HCT116 (cell line): ENCODE data around the gene DPYD. TPM values are rescaled to one million over a fixed set of nuclear protein-coding genes. Genes with fewer than 3 reads are reported as not detected.

Experiments
- ATAC-seq: fragments of 200-7000 bp; cut with Tn5 transposase; 2 replicates; pipeline ENCODE4 v1.9.1; 2020; ENCODE audit warnings: mild to moderate bottlenecking, moderate library complexity
- BruUV-seq: library from RNA; stranded (reverse); fragments of 400-500 nt; replicated peaks from 2 replicates; lab custom pipeline; 2021; lab: Mats Ljungman, UMichigan
- CTCF ChIA-PET: fragments of 300-600 bp; sonication (Branson Sonifier 250); formaldehyde crosslinking; loops from one replicate; lab custom pipeline; 2021; ENCODE audit warnings: antibody characterized with exemption; lab: Charles Lee
- POLR2A ChIA-PET: fragments of 300-600, 350-600 bp; sonication (Branson Sonifier 250); formaldehyde crosslinking; loops from one replicate; lab custom pipeline; 2021; ENCODE audit warnings: antibody characterized with exemption; lab: Charles Lee
- RAD21 ChIA-PET, 2 experiments: fragments of 300-600 bp; sonication (Branson Sonifier 250); formaldehyde crosslinking; loops; one replicate each; lab custom pipeline; 2023; ENCODE audit warnings: low total read pairs in 2 of 2; ENCODE audit not compliant: uncharacterized antibody in 2 of 2, unreplicated experiment in 2 of 2, low non-redundant PET in 1 of 2; lab: Charles Lee
- DNase-seq: peaks from one replicate; pipeline ENCODE4 v3.0.0-alpha.2; 2010; ENCODE audit warnings: low read depth, low spot score
- H2AFZ ChIP-seq: fragments of 200-600 bp; shearing (Covaris generic), sonication (generic); 2 replicates; pipeline ENCODE4 v1.6.1; 2017; ENCODE audit warnings: low read depth, mixed run types, mixed read lengths, antibody characterized with exemption, low read length; ENCODE audit not compliant: poor library complexity, severe bottlenecking
- H3K27ac ChIP-seq: 2 replicates; pipeline ENCODE4 v1.5.1; 2012; ENCODE audit warnings: low read depth, low read length
- H3K27me3 ChIP-seq: fragments of 200-600 bp; sonication (generic); 2 replicates; pipeline ENCODE4 v1.6.1; 2016; ENCODE audit warnings: mixed run types, low read length, mixed read lengths; ENCODE audit not compliant: insufficient read depth
- H3K36me3 ChIP-seq, 2 experiments: fragments of 200-500 bp in 1 of 2; fragments of 200-600 bp in 1 of 2; sonication (Bioruptor generic) in 1 of 2; sonication (generic) in 1 of 2; 2 replicates each; pipeline versions ENCODE4 v1.5.1 to v1.6.1; 2014 to 2016; ENCODE audit warnings: low read length in 2 of 2, inconsistent platforms in 1 of 2, mixed read lengths in 1 of 2, mixed run types in 1 of 2; ENCODE audit not compliant: insufficient read depth in 2 of 2, control insufficient read depth in 1 of 2
- H3K4me1 ChIP-seq, 2 experiments: fragments of 200-600 bp in 1 of 2; sonication (generic) in 1 of 2; 2 replicates each; pipeline versions ENCODE4 v1.5.1 to v1.6.1; 2012 to 2017; ENCODE audit warnings: low read length in 2 of 2, inconsistent platforms in 1 of 2, mild to moderate bottlenecking in 1 of 2, mixed read lengths in 1 of 2, mixed run types in 1 of 2, moderate library complexity in 1 of 2; ENCODE audit not compliant: insufficient read depth in 2 of 2, control insufficient read depth in 1 of 2
- H3K4me2 ChIP-seq: fragments of 200-600 bp; sonication (generic); 2 replicates; pipeline ENCODE4 v1.6.1; 2017; ENCODE audit warnings: mixed run types, low read length, mixed read lengths
- H3K4me3 ChIP-seq, 2 experiments: fragments of 200-600 bp in 1 of 2; sonication (generic) in 1 of 2; replicated peaks in 1 of 2; 2 replicates each; pipeline ENCODE4 v1.5.1; 2011 to 2016; ENCODE audit warnings: low read length in 2 of 2, control low read depth in 1 of 2, low read depth in 1 of 2, mild to moderate bottlenecking in 1 of 2, mixed read lengths in 1 of 2, mixed run types in 1 of 2
- H3K79me2 ChIP-seq: fragments of 200-600 bp; sonication (generic); 2 replicates; pipeline ENCODE4 v1.6.1; 2017; ENCODE audit warnings: mild to moderate bottlenecking, mixed run types, low read length, moderate library complexity, mixed read lengths; ENCODE audit not compliant: insufficient read depth
- H3K9ac ChIP-seq: fragments of 200-600 bp; sonication (generic); 2 replicates; pipeline ENCODE4 v1.6.1; 2016; ENCODE audit warnings: low read length, mixed read lengths
- H3K9me2 ChIP-seq: fragments of 200-600 bp; sonication (generic), shearing (Covaris generic); 2 replicates; pipeline ENCODE4 v1.6.1; 2017; ENCODE audit warnings: mixed run types, mild to moderate bottlenecking, moderate library complexity; ENCODE audit not compliant: insufficient read depth
- H3K9me3 ChIP-seq, 2 experiments: fragments of 200-500 bp in 1 of 2; fragments of 200-600 bp in 1 of 2; sonication (Bioruptor generic) in 1 of 2; sonication (generic) in 1 of 2; 2 replicates each; pipeline ENCODE4 v1.6.1; 2014 to 2017; ENCODE audit warnings: low read length in 2 of 2, mixed read lengths in 2 of 2, inconsistent platforms in 1 of 2, low read depth in 1 of 2, mild to moderate bottlenecking in 1 of 2, mixed run types in 1 of 2, moderate library complexity in 1 of 2; ENCODE audit not compliant: control insufficient read depth in 1 of 2, insufficient read depth in 1 of 2
- H4K20me1 ChIP-seq: fragments of 200-600 bp; sonication (generic), shearing (Covaris generic); 2 replicates; pipeline ENCODE4 v1.6.1; 2017; ENCODE audit warnings: mixed run types, mild to moderate bottlenecking, moderate library complexity; ENCODE audit not compliant: insufficient read depth
- CBX3 ChIP-seq: IDR thresholded peaks from 2 replicates; pipeline ENCODE4 v1.6.1; 2012; ENCODE audit warnings: low read depth
- CEBPB ChIP-seq: IDR thresholded peaks from 2 replicates; pipeline ENCODE4 v1.6.1; 2012; ENCODE audit warnings: low read depth
- EGR1 ChIP-seq: IDR thresholded peaks from 2 replicates; pipeline ENCODE4 v1.6.1; 2012; ENCODE audit warnings: low read depth
- ELF1 ChIP-seq: IDR thresholded peaks from 2 replicates; pipeline ENCODE4 v1.6.1; 2012; ENCODE audit warnings: low read depth, borderline replicate concordance
- EZH2phosphoT487 ChIP-seq: fragments of 200-600 bp; IDR thresholded peaks from 2 replicates; pipeline ENCODE4 v1.6.1; 2018; ENCODE audit warnings: antibody characterized with exemption, borderline replicate concordance
- JUND ChIP-seq: IDR thresholded peaks from 2 replicates; pipeline ENCODE4 v1.6.1; 2012
- MAX ChIP-seq: IDR thresholded peaks from 2 replicates; pipeline ENCODE4 v1.6.1; 2012
- POLR2A ChIP-seq: IDR thresholded peaks from 2 replicates; pipeline ENCODE4 v1.7.0; 2011; ENCODE audit warnings: borderline replicate concordance; ENCODE audit not compliant: insufficient read depth, insufficient read length; ENCODE audit errors: extremely low read depth
- REST ChIP-seq: IDR thresholded peaks from 2 replicates; pipeline ENCODE4 v1.6.1; 2012; ENCODE audit warnings: low read depth
- SP1 ChIP-seq: IDR thresholded peaks from 2 replicates; pipeline ENCODE4 v1.6.1; 2012; ENCODE audit warnings: low read depth
- TCF7L2 ChIP-seq: IDR thresholded peaks from 2 replicates; pipeline ENCODE4 v1.7.0; 2011; ENCODE audit warnings: borderline replicate concordance, inconsistent platforms; ENCODE audit not compliant: insufficient read depth, insufficient read length; ENCODE audit errors: extremely low read depth
- YY1 ChIP-seq: IDR thresholded peaks from 2 replicates; pipeline ENCODE4 v1.6.1; 2011; ENCODE audit warnings: low read length, low read depth, moderate library complexity, mild to moderate bottlenecking; ENCODE audit not compliant: insufficient replicate concordance; ENCODE audit errors: extremely low read depth
- intact Hi-C: fragments of 100-400 bp; cut with micrococcal nuclease; formaldehyde crosslinking; loops from 2 replicates; pipeline ENCODE4 v1.10.0; 2022
- total RNA-seq: library from RNA; stranded (reverse); gene quantifications from one replicate; pipeline ENCODE4 v1.2.1, GENCODE V29; 2021; ENCODE audit not compliant: unreplicated experiment
- TF ChIP-seq, protein P1 (sequence below), 3 experiments: fragments of 200-600 bp in 1 of 3; sonication (generic) in 1 of 3; IDR thresholded peaks in 2 of 3; conservative IDR thresholded peaks in 1 of 3; 2 replicates each; pipeline ENCODE4 v1.5.1; 2012 to 2017; ENCODE audit warnings: low read depth in 2 of 3, low read length in 2 of 3, antibody characterized with exemption in 1 of 3, borderline replicate concordance in 1 of 3, control low read depth in 1 of 3, mild to moderate bottlenecking in 1 of 3, mixed read lengths in 1 of 3, mixed run types in 1 of 3, moderate library complexity in 1 of 3; ENCODE audit not compliant: insufficient read depth in 1 of 3

Gene DPYD
- total RNA-seq, 1 experiment from 2014 or later: 1.7 TPM

GRCh38 chr1:97640677-97641076 lies 280.2 kb downstream of the DPYD start:
- no peak overlapping the region for H3K4me2 ChIP-seq
- H3K36me3 ChIP-seq: no peaks in the 10 kb centered on the region
- H3K79me2 ChIP-seq: no peaks in the 10 kb centered on the region

GRCh38 chr1:97636941-97637340 lies 283.9 kb downstream of the DPYD start:
- Histone ChIP-seq H3K9me2 (no peaks in the 10 kb centered on the region), H3K9me3 (no peaks in the 10 kb centered on the region), H3K4me3 (no peak overlapping the region), H3K27me3 (no peaks in the 10 kb centered on the region), H3K4me2 (no peak overlapping the region), H3K9ac (no peak overlapping the region), H3K27ac (no peak overlapping the region), H3K36me3 (no peaks in the 10 kb centered on the region), H3K4me1 (peaks cover 0 to 7% of the 10 kb centered on the region in 2 experiments; a peak in 2 of 4 replicates), H3K79me2 (no peaks in the 10 kb centered on the region), H4K20me1 (no peaks in the 10 kb centered on the region), H2AFZ (no peak overlapping the region)
- no peak for DNase-seq
- ATAC-seq: no peak
- CTCF ChIA-PET: no interaction called here
- RAD21 ChIA-PET: no interaction called here
- POLR2A ChIA-PET: no interaction called here
- intact Hi-C loops: no loop called here
- no peak for TF ChIP-seq POLR2A
- no peak for TF ChIP-seq ELF1
- TF ChIP-seq SP1: no peak
- TF ChIP-seq CEBPB: no peak
- no peak for TF ChIP-seq MAX
- no peak for TF ChIP-seq EGR1
- no peak for TF ChIP-seq TCF7L2
- TF ChIP-seq JUND: no peak
- TF ChIP-seq, protein P1, sequence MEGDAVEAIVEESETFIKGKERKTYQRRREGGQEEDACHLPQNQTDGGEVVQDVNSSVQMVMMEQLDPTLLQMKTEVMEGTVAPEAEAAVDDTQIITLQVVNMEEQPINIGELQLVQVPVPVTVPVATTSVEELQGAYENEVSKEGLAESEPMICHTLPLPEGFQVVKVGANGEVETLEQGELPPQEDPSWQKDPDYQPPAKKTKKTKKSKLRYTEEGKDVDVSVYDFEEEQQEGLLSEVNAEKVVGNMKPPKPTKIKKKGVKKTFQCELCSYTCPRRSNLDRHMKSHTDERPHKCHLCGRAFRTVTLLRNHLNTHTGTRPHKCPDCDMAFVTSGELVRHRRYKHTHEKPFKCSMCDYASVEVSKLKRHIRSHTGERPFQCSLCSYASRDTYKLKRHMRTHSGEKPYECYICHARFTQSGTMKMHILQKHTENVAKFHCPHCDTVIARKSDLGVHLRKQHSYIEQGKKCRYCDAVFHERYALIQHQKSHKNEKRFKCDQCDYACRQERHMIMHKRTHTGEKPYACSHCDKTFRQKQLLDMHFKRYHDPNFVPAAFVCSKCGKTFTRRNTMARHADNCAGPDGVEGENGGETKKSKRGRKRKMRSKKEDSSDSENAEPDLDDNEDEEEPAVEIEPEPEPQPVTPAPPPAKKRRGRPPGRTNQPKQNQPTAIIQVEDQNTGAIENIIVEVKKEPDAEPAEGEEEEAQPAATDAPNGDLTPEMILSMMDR (IDR thresholded peaks at IDR 0.05 in 2 of 3, conservative IDR thresholded peaks at IDR 0.05 in 1 of 3; ENCODE audit: borderline replicate concordance in 1 of 3, insufficient read depth in 1 of 3, low read depth in 2 of 3, low read length in 2 of 3): no peak
- TF ChIP-seq YY1: no peak
- no peak for TF ChIP-seq EZH2phosphoT487
- no peak for TF ChIP-seq REST
- no TSS peak for BruUV-seq

More at GRCh38 chr1:97640677-97641076, 280.2 kb downstream of the DPYD start:
- H3K9me2 ChIP-seq: no peaks in the 10 kb centered on the region
- ATAC-seq (no peak), DNase-seq (no peak)
- peaks cover 0 to 7% of the 10 kb centered on the region in 2 experiments; a peak in 2 of 4 replicates for H3K4me1 ChIP-seq
- RAD21 ChIA-PET: no interaction called here
- no TSS peak for BruUV-seq
- CTCF ChIA-PET: no interaction called here
- H3K27me3 ChIP-seq: no peaks in the 10 kb centered on the region
- no peak overlapping the region for H2AFZ ChIP-seq
- no peaks in the 10 kb centered on the region for H4K20me1 ChIP-seq
- H3K27ac ChIP-seq: no peak overlapping the region
- TF ChIP-seq CBX3: no peak
- POLR2A ChIA-PET: no interaction called here
- H3K4me3 ChIP-seq: no peak overlapping the region
- no peaks in the 10 kb centered on the region for H3K9me3 ChIP-seq
- no peak overlapping the region for H3K9ac ChIP-seq
- intact Hi-C loops: no loop called here
